ENCODE measurements around the gene RASL12. TPM values are rescaled to one million over a fixed set of nuclear protein-coding genes. Genes with fewer than 3 reads are reported as not detected.
"Not testable (repeated sequence)": the region's sequence is repeated elsewhere in the genome, so short reads cannot be mapped to it uniquely, and the experiment has no call there.

RASL12 gene
- total and polyA plus RNA-seq, 10 donors = 2.7 to 38.5 (median 9.3) TPM

- Histone ChIP-seq H3K36me3 (peaks cover 0 to 4% (median 0%) of the 10 kb centered on the region in 6 donors), H3K27me3 (replicated peaks in 1 of 7) (no peaks in the 10 kb centered on the region), H3K4me3 (no peak overlapping the region), H3K4me1 (peaks cover 13 to 31% (median 18%) of the 10 kb centered on the region in 6 donors), H3K27ac (no peak overlapping the region), H3K9me3 (no peaks in the 10 kb centered on the region)
- intact Hi-C loops (cut with DNase I; ENCODE audit: low total_unique reads) = no loop called here
- 68 to 93% (median 82%) methylated on average over 2 of the region's 2 CpGs for WGBS, 5 donors
- TF ChIP-seq POLR2A (IDR thresholded peaks at IDR 0.05) = no peak
- no peak for TF ChIP-seq CTCF (IDR thresholded peaks at IDR 0.05 in 8 of 11, conservative IDR thresholded peaks at IDR 0.05 in 3 of 11)
- no peak for TF ChIP-seq POLR2AphosphoS5 (IDR thresholded peaks at IDR 0.05)
- no peak for DNase-seq
Observed at GRCh38 chr15:65048241-65048640, 19.6 kb downstream of the RASL12 start.

DNA sequence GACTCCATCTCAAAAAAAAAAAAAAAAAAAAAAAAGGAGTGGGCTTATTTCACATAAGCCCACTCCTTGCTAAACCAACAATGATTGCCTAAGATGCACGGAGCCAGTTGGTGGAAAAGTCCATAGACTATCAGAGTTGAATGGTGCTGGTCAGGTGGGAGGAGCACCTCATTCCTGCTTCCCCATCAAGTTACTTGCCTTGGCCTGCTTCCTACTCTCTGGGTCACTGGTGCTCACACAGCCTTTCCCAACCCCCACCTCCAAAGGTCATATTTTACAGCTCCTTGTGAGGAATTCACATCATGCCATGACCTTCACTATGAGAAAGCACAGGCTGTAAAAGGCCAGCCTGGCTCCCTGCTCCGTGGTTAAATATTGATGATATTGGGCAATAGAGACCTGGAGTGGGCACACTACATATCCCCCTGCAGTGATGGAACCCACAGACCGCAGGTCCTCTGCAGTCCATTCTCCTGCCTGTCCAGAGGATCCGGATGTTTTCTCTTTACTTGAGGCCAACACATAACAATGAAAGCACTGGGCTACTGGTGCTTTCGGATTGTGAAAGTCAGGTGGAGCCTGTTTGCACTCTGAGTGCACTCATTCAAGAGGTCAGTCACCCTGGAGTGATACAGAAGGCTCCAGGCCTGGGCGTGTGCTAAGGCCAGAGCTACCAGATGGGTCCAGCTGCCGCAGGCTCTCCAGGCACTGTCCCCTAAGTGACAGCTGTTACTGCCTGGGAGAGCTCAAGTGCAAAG is 22.9 kb downstream of the RASL12 start, which contains the start of gene SLC51B:
Gene SLC51B, plus strand, starts transcription at position 664 of the 758 bp plus-strand sequence. CDS start 4,618 bp downstream, outside the sequence.
- H3K27me3 ChIP-seq (replicated peaks in 1 of 7) = no peaks in the 10 kb centered on the region
- no peaks in the 10 kb centered on the region for H3K9me3 ChIP-seq
- peaks cover 9 to 23% (median 11%) of the 10 kb centered on the region in 6 donors for H3K4me1 ChIP-seq
- no peak for TF ChIP-seq POLR2A (IDR thresholded peaks at IDR 0.05)
- peak in 1 of 3 donors; percentile 69 for TF ChIP-seq POLR2AphosphoS5 (IDR thresholded peaks at IDR 0.05)
- WGBS, 5 donors = 77 to 95% (median 83%) methylated on average over 7 of the region's 7 CpGs
- no peak within 1 kb of the TSS for H3K27ac ChIP-seq
- no peak within 1 kb of the TSS for H3K4me3 ChIP-seq
- intact Hi-C loops (cut with DNase I; ENCODE audit: low total_unique reads) = no loop called here
- no peaks in the 10 kb centered on the region for H3K36me3 ChIP-seq
- no peak for DNase-seq

DNA sequence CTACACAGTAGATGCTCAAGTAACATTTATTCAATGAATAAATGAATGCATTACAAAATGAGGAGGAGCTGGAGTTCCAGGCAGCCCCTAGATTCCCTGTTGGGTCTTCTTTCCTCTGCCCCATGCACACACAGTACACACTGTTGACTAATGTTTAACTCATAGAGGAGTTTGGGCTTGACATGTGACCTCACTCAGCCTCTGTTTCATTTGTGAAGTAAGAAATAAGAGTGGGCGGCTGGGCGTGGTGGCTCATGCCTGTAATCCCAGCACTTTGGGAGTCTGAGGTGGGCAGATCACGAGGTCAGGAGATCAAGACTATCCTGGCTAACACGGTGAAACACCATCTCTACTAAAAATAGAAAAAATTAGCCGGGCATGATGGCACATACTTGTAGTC is 23.6 kb downstream of the RASL12 start:
- peaks cover 4 to 16% (median 4%) of the 10 kb centered on the region in 6 donors for H3K4me1 ChIP-seq
- H3K9me3 ChIP-seq; DNase-seq; H3K27me3 ChIP-seq (replicated peaks in 1 of 7); H3K36me3 ChIP-seq; intact Hi-C loops (cut with DNase I; ENCODE audit: low total_unique reads); H3K27ac ChIP-seq; H3K4me3 ChIP-seq: not testable (repeated sequence)
- 74 to 89% (median 80%) methylated on average over 5 of the region's 5 CpGs for WGBS, 5 donors

DNA sequence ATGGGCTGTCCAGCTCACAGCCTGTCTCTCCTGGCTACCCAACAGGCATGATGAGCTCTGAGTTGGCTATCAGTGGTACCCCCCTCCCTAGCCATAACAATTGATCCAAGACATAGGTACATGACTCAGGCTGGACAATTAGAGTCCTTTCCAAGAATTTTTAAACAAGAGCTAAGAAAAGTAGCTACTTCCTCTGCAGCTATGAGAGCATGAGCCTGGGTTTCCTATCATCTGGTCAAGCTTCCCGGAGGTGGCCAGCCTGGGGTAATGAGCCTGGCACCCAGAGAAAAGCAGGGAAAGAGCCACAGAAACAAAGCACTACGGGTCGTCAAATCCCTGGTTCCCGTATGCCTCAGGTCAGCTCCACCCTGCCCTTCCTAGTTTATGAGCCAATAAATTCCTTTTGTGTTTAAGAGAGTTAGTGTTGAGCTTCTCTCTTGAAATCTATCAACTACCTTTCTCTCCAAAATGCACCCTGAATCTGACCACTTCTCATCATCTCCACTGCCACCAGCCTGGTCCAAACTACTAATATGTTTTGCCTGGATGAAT is 24.9 kb downstream of the RASL12 start:
- Histone ChIP-seq H3K36me3 (no peaks in the 10 kb centered on the region), H3K27me3 (replicated peaks in 1 of 7) (no peaks in the 10 kb centered on the region), H3K4me1 (peaks cover 0 to 4% (median 0%) of the 10 kb centered on the region in 6 donors), H3K9me3 (no peaks in the 10 kb centered on the region), H3K27ac (no peak overlapping the region), H3K4me3 (no peak overlapping the region)
- TF ChIP-seq POLR2AphosphoS5 (IDR thresholded peaks at IDR 0.05) (no peak), POLR2A (IDR thresholded peaks at IDR 0.05) (no peak), CTCF (IDR thresholded peaks at IDR 0.05 in 8 of 11, conservative IDR thresholded peaks at IDR 0.05 in 3 of 11) (no peak)
- no peak for DNase-seq
- WGBS, 5 donors = 48 to 67% (median 58%) methylated on average over 4 of the region's 4 CpGs
- intact Hi-C loops (cut with DNase I; ENCODE audit: low total_unique reads) = no loop called here

GRCh38 chr15:65041787-65042186 is 26.0 kb downstream of the RASL12 start:
- H3K36me3 ChIP-seq = no peaks in the 10 kb centered on the region
- 88 to 98% (median 90%) methylated on average over 2 of the region's 2 CpGs for WGBS, 5 donors
- no peak overlapping the region for H3K4me3 ChIP-seq
- H3K9me3 ChIP-seq = no peaks in the 10 kb centered on the region
- no peak for DNase-seq
- intact Hi-C loops (cut with DNase I; ENCODE audit: low total_unique reads) = no loop called here
- H3K4me1 ChIP-seq = peaks cover 0 to 4% (median 0%) of the 10 kb centered on the region in 6 donors
- TF ChIP-seq POLR2A (IDR thresholded peaks at IDR 0.05) = no peak
- TF ChIP-seq POLR2AphosphoS5 (IDR thresholded peaks at IDR 0.05) = no peak
- no peak for TF ChIP-seq CTCF (IDR thresholded peaks at IDR 0.05 in 8 of 11, conservative IDR thresholded peaks at IDR 0.05 in 3 of 11)
- H3K27ac ChIP-seq = no peak overlapping the region
- H3K27me3 ChIP-seq (replicated peaks in 1 of 7) = no peaks in the 10 kb centered on the region

All from spleen (tissue), 11 donors.